HG03469 (cell line): ENCODE measurements around the gene NOS1AP.

Experiments used
- ATAC-seq: cut with Tn5 transposase; IDR thresholded peaks from one replicate; pipeline ENCODE4 v1.9.1; 2021; ENCODE audit warnings: mild to moderate bottlenecking, moderate library complexity, moderate number of reproducible peaks; ENCODE audit not compliant: unreplicated experiment

Gene NOS1AP

DNA sequence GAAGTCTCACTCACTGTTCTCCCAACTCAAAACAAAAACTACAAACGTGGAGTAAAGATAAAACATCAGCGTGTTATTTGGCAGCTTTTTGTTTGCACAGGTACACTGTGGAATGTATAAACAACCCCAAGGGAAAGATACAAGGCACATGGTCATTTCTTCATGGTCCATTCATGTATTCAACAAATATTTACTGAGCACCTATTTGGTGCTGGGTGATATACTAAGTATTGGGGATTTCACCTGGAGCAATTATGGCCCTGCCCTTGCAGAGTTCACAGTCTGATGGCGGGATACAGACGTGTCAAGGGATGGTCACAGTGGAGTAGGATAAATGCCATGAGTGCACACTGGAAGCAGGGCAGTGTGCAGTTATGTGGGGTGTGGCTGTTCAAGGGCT is 171.1 kb downstream of the NOS1AP start:
- no peak for ATAC-seq

DNA sequence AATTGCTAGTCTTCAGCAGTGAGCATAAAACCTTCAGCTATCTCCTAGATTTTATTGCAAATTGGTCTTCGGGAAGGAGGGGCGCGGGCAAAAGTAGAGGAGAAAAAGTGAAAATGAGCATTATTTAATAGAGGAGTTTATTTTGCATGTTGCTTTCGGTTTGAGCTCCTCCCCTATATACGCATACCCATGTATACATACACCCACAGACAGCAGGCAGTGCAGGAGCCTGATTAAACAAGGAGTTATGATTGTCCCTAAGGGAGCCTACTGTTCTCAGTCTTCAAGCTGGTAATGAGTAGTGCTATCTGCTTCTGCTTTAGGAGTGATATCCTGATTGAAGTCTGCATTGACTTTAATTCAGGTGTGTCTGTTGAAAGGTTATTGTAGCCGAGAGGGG is 173.3 kb downstream of the NOS1AP start:
- ATAC-seq: no peak

DNA sequence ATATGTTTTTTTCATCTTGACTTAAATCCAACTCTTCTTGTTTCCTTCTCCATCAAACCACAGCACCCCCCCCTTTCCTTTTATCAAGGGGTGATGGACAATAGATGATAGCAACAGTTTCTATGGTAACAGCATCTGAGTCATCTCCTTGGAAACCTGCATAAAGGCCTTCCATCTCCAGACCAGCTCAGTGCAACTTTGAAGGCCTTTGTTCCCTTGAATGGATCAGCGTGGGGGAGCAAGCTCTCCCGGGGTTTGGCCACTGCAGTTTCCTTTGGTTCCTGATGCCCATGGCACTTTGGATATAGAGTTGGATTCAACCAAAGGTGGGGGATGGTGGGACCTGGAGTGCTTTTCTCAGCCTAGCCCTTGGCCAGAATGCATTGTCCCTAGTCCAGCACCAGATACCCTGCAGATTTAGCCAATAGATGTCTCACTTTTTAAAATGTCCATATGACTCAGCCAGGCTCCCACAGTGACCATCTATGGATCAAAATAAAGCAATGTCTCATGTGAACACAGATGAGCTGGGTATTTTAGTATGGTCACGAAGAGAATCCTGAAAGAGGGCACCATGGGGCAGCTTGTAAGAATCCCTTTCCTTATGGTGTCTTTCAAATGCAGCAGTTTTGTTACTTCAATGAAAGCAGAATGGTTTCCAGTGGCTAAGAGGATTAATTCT is 179.5 kb downstream of the NOS1AP start:
- no peak for ATAC-seq

GRCh38 chr1:162250004-162250730 is 180.7 kb downstream of the NOS1AP start:
- no peak for ATAC-seq

- no peak for ATAC-seq
Measured at GRCh38 chr1:162251102-162251501, 181.6 kb downstream of the NOS1AP start.

DNA sequence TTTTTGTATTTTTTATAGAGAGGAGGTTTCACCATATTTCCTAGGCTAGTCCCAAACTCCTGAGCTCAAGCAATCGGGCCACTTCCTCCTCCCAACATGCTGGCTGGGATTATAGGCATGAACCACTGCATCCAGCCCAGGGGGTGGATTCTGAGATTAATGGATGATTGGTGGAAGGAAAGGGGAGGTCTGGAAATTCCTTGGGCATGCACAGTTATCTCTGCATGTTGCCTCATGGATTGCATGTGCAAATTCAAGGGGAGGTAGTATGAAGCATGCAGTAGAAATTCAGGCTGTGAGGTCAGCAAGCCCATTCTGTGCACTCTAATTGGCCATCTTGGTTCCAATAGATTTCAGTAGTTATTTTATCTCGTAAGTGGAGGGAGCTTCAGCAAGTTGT is 182.7 kb downstream of the NOS1AP start:
- no peak for ATAC-seq

DNA sequence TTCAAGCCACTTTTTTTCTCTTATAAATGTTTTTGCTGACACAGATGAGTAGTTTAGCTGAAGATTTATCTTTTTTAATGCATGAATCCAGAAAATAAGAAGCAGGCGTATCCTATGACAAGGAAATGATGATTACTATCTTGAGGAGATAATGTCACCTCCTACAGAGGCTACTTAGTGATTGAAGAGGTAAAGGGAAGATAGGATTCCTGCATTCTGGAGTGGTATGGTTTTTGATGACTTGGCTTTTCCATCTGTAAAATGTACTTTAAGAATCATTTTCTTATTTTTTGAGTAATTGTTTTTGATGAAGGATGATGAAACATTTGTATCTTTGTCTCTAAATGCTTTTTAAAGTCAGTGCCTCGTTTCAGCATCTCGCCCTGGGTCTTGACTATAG is 184.3 kb downstream of the NOS1AP start:
- ATAC-seq: no peak

- no peak for ATAC-seq
Measured at GRCh38 chr1:162256287-162256686, 186.8 kb downstream of the NOS1AP start.

- no peak for ATAC-seq
Measured at GRCh38 chr1:162258394-162258793, 188.9 kb downstream of the NOS1AP start.

- no peak for ATAC-seq
Measured at GRCh38 chr1:162259894-162260455, 190.5 kb downstream of the NOS1AP start.

DNA sequence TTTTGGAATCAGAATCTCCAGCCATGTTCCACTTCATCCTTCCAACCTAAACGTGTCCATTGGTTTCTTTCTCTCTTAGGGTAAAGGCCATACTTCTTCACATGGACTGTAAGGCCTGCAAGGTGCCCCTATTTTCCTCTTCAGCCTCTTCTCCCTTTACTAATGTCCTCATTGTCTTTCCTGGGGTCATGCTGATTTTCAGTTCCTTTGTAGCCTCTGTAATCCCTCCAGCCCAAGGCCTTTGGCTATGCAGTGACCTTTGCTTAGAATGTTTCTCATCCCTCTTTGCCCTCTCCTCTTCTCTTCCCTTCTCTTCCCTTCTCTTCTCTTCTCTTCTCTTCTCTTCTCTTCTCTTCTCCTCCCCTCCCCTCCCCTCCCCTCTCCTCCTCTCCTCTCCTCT is 194.6 kb downstream of the NOS1AP start:
- no peak for ATAC-seq

DNA sequence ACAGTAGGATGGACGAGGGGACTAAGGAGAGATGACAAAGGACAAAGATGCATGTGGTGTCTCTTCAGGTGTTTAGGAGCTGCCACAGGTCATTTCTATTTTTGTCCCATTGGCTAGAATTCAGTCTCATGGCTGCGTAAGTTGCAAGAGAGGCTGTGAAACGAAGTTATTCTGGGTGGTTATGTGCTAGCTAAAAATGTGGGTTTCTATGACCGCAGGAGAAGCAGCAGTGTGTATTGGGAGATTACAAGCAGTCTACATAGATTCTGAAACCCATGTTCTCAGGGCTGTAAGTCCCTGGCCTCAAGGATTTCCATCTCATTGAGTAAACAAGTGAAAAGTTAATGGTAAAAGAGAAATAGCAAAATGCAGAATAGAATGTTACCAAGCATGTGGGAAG is 196.5 kb downstream of the NOS1AP start:
- no peak for ATAC-seq

DNA sequence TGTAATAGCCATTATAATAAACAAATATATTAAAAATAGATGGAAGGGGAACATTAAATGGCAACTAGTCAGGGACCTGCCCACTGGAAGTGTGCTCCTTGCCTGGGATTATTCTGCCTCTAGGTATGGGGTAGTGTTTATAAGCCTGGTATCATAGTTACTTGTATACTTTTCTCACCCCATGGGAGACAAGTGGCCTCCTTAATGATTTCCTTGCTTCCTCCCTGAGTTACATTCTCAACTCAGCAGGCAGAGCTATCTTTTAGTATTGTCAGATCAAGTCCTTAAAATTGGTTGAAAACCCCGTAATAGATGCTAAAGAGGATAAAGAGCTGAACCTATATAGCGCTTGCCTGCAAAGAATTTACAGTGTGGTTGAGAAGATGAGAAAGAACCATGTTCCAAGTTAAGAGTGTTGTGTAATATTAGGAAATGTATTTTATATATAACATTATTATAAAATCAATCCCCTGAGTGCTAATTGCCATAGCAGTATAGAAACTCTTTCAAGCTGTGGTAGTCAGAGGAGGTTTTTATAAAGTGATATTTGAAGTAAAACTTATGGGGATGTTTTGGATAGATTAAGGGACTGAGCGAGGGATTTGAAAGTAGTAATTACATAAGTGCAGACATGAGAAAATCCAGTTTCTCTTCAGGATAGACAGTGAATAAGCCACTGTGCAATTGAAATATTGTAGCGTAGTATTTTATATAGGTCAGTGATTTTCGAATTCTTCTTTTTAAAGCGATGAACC is 200.7 kb downstream of the NOS1AP start:
- no peak for ATAC-seq

DNA sequence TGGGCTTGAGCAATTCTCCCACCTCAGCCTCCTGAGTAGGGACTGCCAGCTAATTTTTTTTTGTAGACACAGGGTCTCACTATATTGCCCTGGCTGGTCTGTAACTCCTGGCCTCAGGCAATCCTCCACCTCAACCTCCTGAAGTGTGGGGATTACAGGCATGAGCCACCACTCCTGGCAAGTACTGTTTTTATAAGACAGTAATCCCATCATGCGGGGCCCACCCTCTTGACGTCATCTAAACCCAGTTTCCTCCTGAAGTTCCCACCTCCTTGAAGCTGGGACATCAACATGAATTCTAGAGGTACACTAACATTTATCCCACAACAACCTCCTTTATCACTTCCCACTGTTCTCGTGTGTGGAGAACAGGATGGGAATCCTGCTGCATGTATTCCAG is 202.5 kb downstream of the NOS1AP start:
- no peak for ATAC-seq

- ATAC-seq: no peak
Measured at GRCh38 chr1:162272419-162272818, 202.9 kb downstream of the NOS1AP start.

DNA sequence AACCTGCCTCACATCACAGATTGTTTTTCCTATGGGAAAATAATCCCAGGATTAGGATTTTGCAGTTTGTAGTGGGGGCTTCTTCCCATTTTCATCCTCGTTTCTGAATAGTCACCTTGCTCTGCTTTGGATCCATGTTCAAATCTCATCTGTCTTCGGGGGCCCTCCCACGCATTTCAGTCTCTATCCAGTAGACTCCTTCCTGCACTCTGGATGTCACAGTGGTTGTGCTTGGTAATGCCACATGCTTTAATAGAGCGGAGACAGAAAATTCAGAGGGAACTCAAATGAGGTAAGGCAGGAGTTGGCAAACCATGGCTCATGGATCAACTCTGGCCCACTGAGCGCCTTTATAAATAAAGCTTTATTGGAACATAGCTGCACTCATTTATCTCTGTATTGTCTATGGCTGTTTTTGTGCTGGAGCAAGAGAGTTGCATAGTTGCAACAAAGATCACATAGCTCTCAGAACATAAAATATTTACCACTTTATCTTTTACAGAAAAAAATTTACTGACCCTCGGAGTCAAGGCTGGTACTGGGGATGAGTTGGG is 206.2 kb downstream of the NOS1AP start:
- ATAC-seq: no peak

DNA sequence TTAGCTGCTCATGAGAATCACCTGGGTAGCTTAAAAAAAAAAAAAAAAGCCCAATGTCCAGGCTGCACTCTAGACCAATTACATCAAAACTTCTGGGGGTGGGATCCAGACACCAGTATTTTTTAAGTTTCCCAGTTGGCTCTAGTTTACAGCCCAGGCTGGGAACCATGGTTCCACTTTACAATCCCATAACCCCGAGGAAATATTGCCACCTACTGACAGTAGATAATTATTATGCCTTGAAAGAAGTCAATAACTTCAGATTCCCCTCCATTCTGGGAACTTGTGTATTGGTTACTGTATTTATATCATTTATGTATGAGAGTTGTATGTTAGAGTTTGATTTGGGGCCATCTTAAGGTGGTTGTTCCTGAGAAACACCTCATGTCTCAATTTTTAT is 207.0 kb downstream of the NOS1AP start:
- ATAC-seq: no peak

GRCh38 chr1:162279136-162279498 is 209.6 kb downstream of the NOS1AP start:
- ATAC-seq: no peak

GRCh38 chr1:162281426-162281825 is 211.9 kb downstream of the NOS1AP start:
- no peak for ATAC-seq

DNA sequence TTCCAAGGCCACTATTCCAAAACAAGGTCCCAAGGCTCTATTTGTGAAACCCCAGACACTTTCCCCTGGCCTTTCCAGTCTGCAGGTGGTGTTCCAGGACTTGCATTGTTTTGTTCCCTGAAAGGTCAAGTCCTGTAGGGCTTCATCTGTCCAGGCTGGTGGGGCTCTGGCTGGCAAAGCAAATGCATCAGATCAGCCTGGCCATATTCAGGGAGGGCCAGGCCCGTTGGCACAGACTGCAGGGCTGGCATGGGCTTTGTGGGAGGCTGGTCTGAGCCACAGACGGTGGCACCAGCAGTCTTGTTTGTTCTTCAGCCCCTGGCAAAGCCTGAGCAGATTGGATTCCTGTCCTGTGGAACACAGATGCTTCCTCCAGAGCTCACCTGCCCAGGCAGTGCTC is 214.2 kb downstream of the NOS1AP start:
- no peak for ATAC-seq

GRCh38 chr1:162284206-162284955 is 214.9 kb downstream of the NOS1AP start:
- no peak for ATAC-seq
